ENCODE results near the gene SLC5A6. TPM values are rescaled to one million over a fixed set of nuclear protein-coding genes. Genes with fewer than 3 reads are reported as not detected.

The SLC5A6 gene
- total RNA-seq, 1 experiment from 2014 or later = 49.0 TPM

- Histone ChIP-seq H3K9me2 (ENCODE audit: insufficient read depth) (no peaks in the 10 kb centered on the region), H2AFZ (no peak overlapping the region), H4K20me1 (ENCODE audit: insufficient read depth) (no peaks in the 10 kb centered on the region), H3K4me3 (no peak overlapping the region), H3K4me1 (replicated peaks; ENCODE audit: insufficient read depth) (no peaks in the 10 kb centered on the region), H3F3A (ENCODE audit: insufficient read depth, low read depth) (no peaks in the 10 kb centered on the region), H3K36me3 (ENCODE audit: low read depth) (no peaks in the 10 kb centered on the region), H3K9me3 (ENCODE audit: insufficient read depth, low read depth) (no peaks in the 10 kb centered on the region), H3K79me2 (ENCODE audit: low read depth) (no peaks in the 10 kb centered on the region), H3K4me2 (no peak overlapping the region), H3K27ac (no peak overlapping the region), H3K27me3 (ENCODE audit: insufficient read depth, low read depth) (peaks cover 17% of the 10 kb centered on the region; the same call in 1 of the 2 replicates)
- CTCF ChIA-PET = interaction anchor here (0.6 to 0.7 kb wide), 3 partner anchors 37 to 132 kb away, joined by 3 to 18 read pairs (median 9); no protein-coding TSS in a partner anchor
- TF ChIP-seq EZH2 (IDR thresholded peaks at IDR 0.05; ENCODE audit: low read depth) (no peak), CTCF (conservative IDR thresholded peaks at IDR 0.05) (no peak)
- no TSS peak for BruUV-seq (replicated peaks)
- intact Hi-C loops (cut with micrococcal nuclease; ENCODE audit: unreplicated experiment) = no loop called here
- POLR2A ChIA-PET (ENCODE audit: unreplicated experiment) = interaction anchor here (0.5 kb wide), 1 partner anchor 123 kb away, joined by 22 read pairs; no protein-coding TSS in a partner anchor
- DNase-seq = no peak
Measured at GRCh38 chr2:27170581-27171337, 41.3 kb downstream of the SLC5A6 start.

GRCh38 chr2:27164960-27165763, 46.9 kb downstream of the SLC5A6 start:
- no peaks in the 10 kb centered on the region for H3K27me3 ChIP-seq (ENCODE audit: insufficient read depth, low read depth)
- CTCF ChIA-PET = interaction anchor here (0.6 kb wide), 1 partner anchor 123 kb away, joined by 3 read pairs; no protein-coding TSS in a partner anchor

More at GRCh38 chr2:27164960-27165763, 46.9 kb downstream of the SLC5A6 start:
- no peak overlapping the region for H3K27ac ChIP-seq
- H3K4me2 ChIP-seq = no peak overlapping the region
- H2AFZ ChIP-seq = no peak overlapping the region
- H3K9me3 ChIP-seq (ENCODE audit: insufficient read depth, low read depth) = no peaks in the 10 kb centered on the region; the same call in 1 of the 2 replicates
- no peak for DNase-seq
- POLR2A ChIA-PET (ENCODE audit: unreplicated experiment) = no interaction called here
- no peak overlapping the region for H3K4me3 ChIP-seq
- no peaks in the 10 kb centered on the region for H3K36me3 ChIP-seq (ENCODE audit: low read depth)
- TF ChIP-seq EZH2 (IDR thresholded peaks at IDR 0.05; ENCODE audit: low read depth) (no peak), CTCF (conservative IDR thresholded peaks at IDR 0.05) (no peak)
- H3K9me2 ChIP-seq (ENCODE audit: insufficient read depth) = no peaks in the 10 kb centered on the region
- BruUV-seq (replicated peaks) = no TSS peak
- no peaks in the 10 kb centered on the region for H3K79me2 ChIP-seq (ENCODE audit: low read depth)
- intact Hi-C loops (cut with micrococcal nuclease; ENCODE audit: unreplicated experiment) = no loop called here
- H3F3A ChIP-seq (ENCODE audit: insufficient read depth, low read depth) = 0 out of 2 replicates have a peak, but pooled peaks cover 5% of the 10 kb centered on the region
- H4K20me1 ChIP-seq (ENCODE audit: insufficient read depth) = no peaks in the 10 kb centered on the region
- 0 out of 2 replicates have a peak, but pooled peaks cover 5% of the 10 kb centered on the region for H3K4me1 ChIP-seq (replicated peaks; ENCODE audit: insufficient read depth)
